SK-N-SH (cell line): ENCODE data around the gene ARHGEF19. TPM values are rescaled to one million over a fixed set of nuclear protein-coding genes. Genes with fewer than 3 reads are reported as not detected.

ENCODE experiments used
- CTCF ChIA-PET: fragments of 300-600, 350-600 bp; formaldehyde crosslinking; extraction: SDS; loops from one replicate; lab custom pipeline; 2021; lab: Yijun Ruan, JAX
- POLR2A ChIA-PET: fragments of 350-600 bp; sonication (Branson Sonifier 250); formaldehyde crosslinking; extraction: SDS; loops from one replicate; lab custom pipeline; 2020; ENCODE audit warnings: antibody characterized with exemption, inconsistent platforms; lab: Yijun Ruan, JAX
- DNase-seq: peaks from one replicate; pipeline ENCODE4 v3.0.0; 2012
- H2AFZ ChIP-seq: fragments of 200-600 bp; sonication (generic); 2 replicates; pipeline ENCODE4 v1.8.1; 2016; ENCODE audit warnings: antibody characterized with exemption, mild to moderate bottlenecking, low read depth
- H3F3A ChIP-seq: fragments of 200-600 bp; sonication (generic); replicated peaks from 2 replicates; pipeline ENCODE3; 2016; ENCODE audit warnings: antibody characterized with exemption, mild to moderate bottlenecking; ENCODE audit not compliant: insufficient read depth
- H3K27ac ChIP-seq, 2 experiments: fragments of 200-500 bp in 1 of 2; fragments of 200-600 bp in 1 of 2; sonication (Bioruptor generic) in 1 of 2; sonication (generic), shearing (Covaris generic) in 1 of 2; 2 replicates each; pipeline versions ENCODE4 v1.5.1 to v1.6.1; 2014 to 2016; ENCODE audit warnings: low read depth in 2 of 2, inconsistent platforms in 1 of 2, low read length in 1 of 2, mild to moderate bottlenecking in 1 of 2, mixed read lengths in 1 of 2
- H3K27me3 ChIP-seq: fragments of 200-600 bp; sonication (generic), shearing (Covaris generic); 2 replicates; pipeline ENCODE4 v1.6.1; 2016; ENCODE audit warnings: mixed run types; ENCODE audit not compliant: insufficient read depth
- H3K36me3 ChIP-seq, 2 experiments: fragments of 200-500 bp in 1 of 2; fragments of 200-600 bp in 1 of 2; sonication (Bioruptor generic) in 1 of 2; sonication (generic) in 1 of 2; replicated peaks in 1 of 2; 2 replicates each; pipeline versions ENCODE3 to v1.5.1; 2014 to 2016; ENCODE audit warnings: low read length in 1 of 2, mild to moderate bottlenecking in 1 of 2; ENCODE audit not compliant: insufficient read depth in 2 of 2, control insufficient read depth in 1 of 2
- H3K4me1 ChIP-seq, 2 experiments: fragments of 200-500 bp in 1 of 2; fragments of 200-600 bp in 1 of 2; sonication (Bioruptor generic) in 1 of 2; sonication (generic), shearing (Covaris generic) in 1 of 2; 2 replicates each; pipeline versions ENCODE4 v1.5.1 to v1.6.1; 2014 to 2016; ENCODE audit warnings: low read depth in 1 of 2, low read length in 1 of 2, mixed run types in 1 of 2; ENCODE audit not compliant: insufficient read depth in 2 of 2, control insufficient read depth in 1 of 2
- H3K4me2 ChIP-seq: fragments of 200-600 bp; sonication (generic), shearing (Covaris generic); 2 replicates; pipeline ENCODE4 v1.6.1; 2017; ENCODE audit warnings: mixed run types
- H3K4me3 ChIP-seq, 2 experiments: fragments of 200-500 bp in 1 of 2; fragments of 200-600 bp in 1 of 2; sonication (Bioruptor generic) in 1 of 2; sonication (generic), shearing (Covaris generic) in 1 of 2; 2 replicates each; pipeline versions ENCODE4 v1.5.1 to v1.8.1; 2014 to 2016; ENCODE audit warnings: low read depth in 2 of 2, inconsistent platforms in 1 of 2, low read length in 1 of 2, mild to moderate bottlenecking in 1 of 2, mixed read lengths in 1 of 2, moderate library complexity in 1 of 2
- H3K79me2 ChIP-seq: fragments of 200-600 bp; sonication (generic); 2 replicates; pipeline ENCODE4 v1.8.1; 2017; ENCODE audit warnings: mild to moderate bottlenecking; ENCODE audit not compliant: insufficient read depth
- H3K9ac ChIP-seq: fragments of 200-600 bp; sonication (generic); 2 replicates; pipeline ENCODE4 v1.6.1; 2017; ENCODE audit warnings: mixed run types
- H3K9me2 ChIP-seq: fragments of 200-600 bp; sonication (generic); 2 replicates; pipeline ENCODE4 v1.6.1; 2017; ENCODE audit warnings: mixed run types
- H3K9me3 ChIP-seq: fragments of 200-600 bp; sonication (generic); 2 replicates; pipeline ENCODE4 v1.6.1; 2017; ENCODE audit warnings: mixed run types, mild to moderate bottlenecking, moderate library complexity
- H4K20me1 ChIP-seq: fragments of 200-600 bp; sonication (generic); 2 replicates; pipeline ENCODE4 v1.6.1; 2017; ENCODE audit warnings: mild to moderate bottlenecking, mixed run types; ENCODE audit not compliant: insufficient read depth
- EP300 ChIP-seq, 2 experiments: IDR thresholded peaks; 2 replicates each; pipeline versions ENCODE4 v1.4.0 to v1.6.1; 2012; ENCODE audit warnings: borderline replicate concordance in 1 of 2, low read depth in 1 of 2, low read length in 1 of 2
- FOXJ3 ChIP-seq: sonication (generic); formaldehyde crosslinking; IDR thresholded peaks from 2 replicates; pipeline ENCODE4 v1.5.1; 2020; ENCODE audit warnings: mild to moderate bottlenecking, missing genetic modification reagents
- GABPA ChIP-seq: IDR thresholded peaks from 2 replicates; pipeline ENCODE4 v1.4.0; 2012; ENCODE audit warnings: low read depth, mild to moderate bottlenecking
- JUND ChIP-seq: IDR thresholded peaks from 2 replicates; pipeline ENCODE4 v1.4.0; 2012
- MEF2A ChIP-seq: IDR thresholded peaks from 2 replicates; pipeline ENCODE4 v1.4.0; 2012; ENCODE audit warnings: low read depth, borderline replicate concordance
- NFIC ChIP-seq: IDR thresholded peaks from 2 replicates; pipeline ENCODE4 v1.4.0; 2012; ENCODE audit warnings: borderline replicate concordance
- NRF1 ChIP-seq: IDR thresholded peaks from 2 replicates; pipeline ENCODE4 v1.6.1; 2012; ENCODE audit warnings: low read depth, mild to moderate bottlenecking, low read length
- POLR2AphosphoS5 ChIP-seq: IDR thresholded peaks from 2 replicates; pipeline ENCODE4 v1.6.1; 2012; ENCODE audit warnings: low read depth, low read length
- RAD21 ChIP-seq: IDR thresholded peaks from 2 replicates; pipeline ENCODE4 v1.6.1; 2012; ENCODE audit warnings: mild to moderate bottlenecking, low read length
- SIN3A ChIP-seq: IDR thresholded peaks from 2 replicates; pipeline ENCODE4 v1.6.1; 2012; ENCODE audit warnings: low read depth, mild to moderate bottlenecking, low read length, moderate library complexity, borderline replicate concordance
- SMC3 ChIP-seq: IDR thresholded peaks from 2 replicates; pipeline ENCODE4 v1.6.1; 2012; ENCODE audit warnings: low read depth, low read length, improper control_type of control experiment
- TCF12 ChIP-seq: IDR thresholded peaks from 2 replicates; pipeline ENCODE4 v1.4.0; 2012
- TEAD4 ChIP-seq: IDR thresholded peaks from 2 replicates; pipeline ENCODE4 v1.4.0; 2012; ENCODE audit warnings: mild to moderate bottlenecking, borderline replicate concordance; ENCODE audit not compliant: insufficient read depth
- YY1 ChIP-seq: IDR thresholded peaks from 2 replicates; pipeline ENCODE4 v1.4.0; 2012; ENCODE audit warnings: low read depth, mild to moderate bottlenecking
- WGBS: methylation state at CpG from one replicate; pipeline ENCODE4 v1.1.6; 2017; ENCODE audit warnings: low lambda C conversion rate; 5-methylcytosine and 5-hydroxymethylcytosine counted together
- polyA plus RNA-seq, 3 experiments: library from polyadenylated mRNA; depleted of rRNA; stranded (reverse); fragments of >200 nt; gene quantifications; 2 replicates each; pipeline ENCODE4 v1.2.3, GENCODE V29; 2012
- TF ChIP-seq, protein P1 (sequence below): IDR thresholded peaks from 2 replicates; pipeline ENCODE4 v1.4.0; 2012; ENCODE audit warnings: low read depth
- TF ChIP-seq, protein P2 (sequence below): IDR thresholded peaks from 2 replicates; pipeline ENCODE4; 2012
- TF ChIP-seq, protein P3 (sequence below): fragments of 200-600 bp; sonication (generic); IDR thresholded peaks from 2 replicates; pipeline ENCODE4 v1.6.1; 2017; ENCODE audit warnings: antibody characterized with exemption, mild to moderate bottlenecking, moderate library complexity
- TF ChIP-seq, protein P4 (sequence below): fragments of 150-350 bp; IDR thresholded peaks from 2 replicates; pipeline ENCODE4 v1.6.1; 2017; ENCODE audit warnings: antibody characterized with exemption, low read length, low read depth, borderline replicate concordance

Gene ARHGEF19
- polyA plus RNA-seq, 1 of the 3 experiments (the other 2 are of a cell fraction) = 11.5 TPM

DNA sequence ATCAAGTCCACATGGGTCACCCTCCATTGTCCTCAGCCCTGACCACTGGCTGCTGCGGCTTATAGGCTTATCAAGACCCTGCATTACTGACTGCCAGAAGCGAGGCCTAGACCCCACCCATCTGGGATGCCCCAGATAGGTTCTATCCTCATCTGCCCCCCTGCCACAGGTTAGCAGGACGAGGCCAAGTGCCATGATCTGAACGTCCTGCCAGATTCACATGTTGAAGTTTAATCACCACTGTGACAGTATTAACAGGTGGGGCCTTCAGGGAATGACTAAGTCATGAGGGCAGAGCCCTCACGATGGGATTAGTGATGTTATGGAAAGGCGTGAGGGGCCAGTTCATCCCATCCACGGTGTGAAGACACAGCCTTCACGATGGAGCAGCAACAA lies 30.8 kb upstream of the ARHGEF19 start:
- H3F3A ChIP-seq = peaks cover 5% of the 10 kb centered on the region
- H3K9me3 ChIP-seq = no peaks in the 10 kb centered on the region
- no peaks in the 10 kb centered on the region for H3K79me2 ChIP-seq
- no peak for DNase-seq
- no peak overlapping the region for H3K4me2 ChIP-seq
- H2AFZ ChIP-seq = no peak overlapping the region
- TF ChIP-seq, protein P1, sequence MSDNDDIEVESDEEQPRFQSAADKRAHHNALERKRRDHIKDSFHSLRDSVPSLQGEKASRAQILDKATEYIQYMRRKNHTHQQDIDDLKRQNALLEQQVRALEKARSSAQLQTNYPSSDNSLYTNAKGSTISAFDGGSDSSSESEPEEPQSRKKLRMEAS = no peak
- no peak for TF ChIP-seq FOXJ3 (CRISPR knock-in tag)
- TF ChIP-seq NFIC = no peak
- TF ChIP-seq TCF12 = no peak
- no peak for TF ChIP-seq MEF2A
- no peak for TF ChIP-seq EP300 (IDR thresholded peaks at IDR 0.05; ENCODE audit: borderline replicate concordance in 1 of 2, low read depth in 1 of 2, low read length in 1 of 2)
- TF ChIP-seq TEAD4 = no peak
- TF ChIP-seq POLR2AphosphoS5 = no peak
- no peak for TF ChIP-seq SMC3
- TF ChIP-seq, protein P2, sequence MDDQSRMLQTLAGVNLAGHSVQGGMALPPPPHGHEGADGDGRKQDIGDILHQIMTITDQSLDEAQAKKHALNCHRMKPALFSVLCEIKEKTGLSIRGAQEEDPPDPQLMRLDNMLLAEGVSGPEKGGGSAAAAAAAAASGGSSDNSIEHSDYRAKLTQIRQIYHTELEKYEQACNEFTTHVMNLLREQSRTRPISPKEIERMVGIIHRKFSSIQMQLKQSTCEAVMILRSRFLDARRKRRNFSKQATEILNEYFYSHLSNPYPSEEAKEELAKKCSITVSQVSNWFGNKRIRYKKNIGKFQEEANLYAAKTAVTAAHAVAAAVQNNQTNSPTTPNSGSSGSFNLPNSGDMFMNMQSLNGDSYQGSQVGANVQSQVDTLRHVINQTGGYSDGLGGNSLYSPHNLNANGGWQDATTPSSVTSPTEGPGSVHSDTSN = no peak
- TF ChIP-seq, protein P3, sequence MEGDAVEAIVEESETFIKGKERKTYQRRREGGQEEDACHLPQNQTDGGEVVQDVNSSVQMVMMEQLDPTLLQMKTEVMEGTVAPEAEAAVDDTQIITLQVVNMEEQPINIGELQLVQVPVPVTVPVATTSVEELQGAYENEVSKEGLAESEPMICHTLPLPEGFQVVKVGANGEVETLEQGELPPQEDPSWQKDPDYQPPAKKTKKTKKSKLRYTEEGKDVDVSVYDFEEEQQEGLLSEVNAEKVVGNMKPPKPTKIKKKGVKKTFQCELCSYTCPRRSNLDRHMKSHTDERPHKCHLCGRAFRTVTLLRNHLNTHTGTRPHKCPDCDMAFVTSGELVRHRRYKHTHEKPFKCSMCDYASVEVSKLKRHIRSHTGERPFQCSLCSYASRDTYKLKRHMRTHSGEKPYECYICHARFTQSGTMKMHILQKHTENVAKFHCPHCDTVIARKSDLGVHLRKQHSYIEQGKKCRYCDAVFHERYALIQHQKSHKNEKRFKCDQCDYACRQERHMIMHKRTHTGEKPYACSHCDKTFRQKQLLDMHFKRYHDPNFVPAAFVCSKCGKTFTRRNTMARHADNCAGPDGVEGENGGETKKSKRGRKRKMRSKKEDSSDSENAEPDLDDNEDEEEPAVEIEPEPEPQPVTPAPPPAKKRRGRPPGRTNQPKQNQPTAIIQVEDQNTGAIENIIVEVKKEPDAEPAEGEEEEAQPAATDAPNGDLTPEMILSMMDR = no peak
- TF ChIP-seq JUND = no peak
- TF ChIP-seq SIN3A = no peak
- no peak for TF ChIP-seq GABPA
- TF ChIP-seq, protein P4, sequence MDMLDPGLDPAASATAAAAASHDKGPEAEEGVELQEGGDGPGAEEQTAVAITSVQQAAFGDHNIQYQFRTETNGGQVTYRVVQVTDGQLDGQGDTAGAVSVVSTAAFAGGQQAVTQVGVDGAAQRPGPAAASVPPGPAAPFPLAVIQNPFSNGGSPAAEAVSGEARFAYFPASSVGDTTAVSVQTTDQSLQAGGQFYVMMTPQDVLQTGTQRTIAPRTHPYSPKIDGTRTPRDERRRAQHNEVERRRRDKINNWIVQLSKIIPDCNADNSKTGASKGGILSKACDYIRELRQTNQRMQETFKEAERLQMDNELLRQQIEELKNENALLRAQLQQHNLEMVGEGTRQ = no peak
- TF ChIP-seq YY1 = no peak
- no peak for TF ChIP-seq RAD21
- no peak for TF ChIP-seq NRF1
- no peak overlapping the region for H3K27ac ChIP-seq
- H3K27me3 ChIP-seq = no peaks in the 10 kb centered on the region
- peaks cover 7 to 10% of the 10 kb centered on the region in 2 experiments for H3K36me3 ChIP-seq
- ChIA-PET POLR2A (interaction anchor here (1.0 kb wide), 1 partner anchor 26 kb away, joined by 4 read pairs; no protein-coding TSS in a partner anchor), CTCF (interaction anchor here (0.9 to 5.8 kb wide), 16 partner anchors 10 to 163 kb away, joined by 3 to 94 read pairs (median 8); partner anchors contain the start of genes EPHA2 and FBXO42)
- no peak overlapping the region for H3K4me3 ChIP-seq
- H3K9me2 ChIP-seq = no peaks in the 10 kb centered on the region
- peaks cover 6 to 29% of the 10 kb centered on the region in 2 experiments; a peak in 3 of 4 replicates for H3K4me1 ChIP-seq
- H3K9ac ChIP-seq = no peak overlapping the region
- no peaks in the 10 kb centered on the region for H4K20me1 ChIP-seq
- 77% methylated on average over 7 of the region's 8 CpGs for WGBS
